ENCODE results near the gene FERMT2.

The FERMT2 gene

DNA sequence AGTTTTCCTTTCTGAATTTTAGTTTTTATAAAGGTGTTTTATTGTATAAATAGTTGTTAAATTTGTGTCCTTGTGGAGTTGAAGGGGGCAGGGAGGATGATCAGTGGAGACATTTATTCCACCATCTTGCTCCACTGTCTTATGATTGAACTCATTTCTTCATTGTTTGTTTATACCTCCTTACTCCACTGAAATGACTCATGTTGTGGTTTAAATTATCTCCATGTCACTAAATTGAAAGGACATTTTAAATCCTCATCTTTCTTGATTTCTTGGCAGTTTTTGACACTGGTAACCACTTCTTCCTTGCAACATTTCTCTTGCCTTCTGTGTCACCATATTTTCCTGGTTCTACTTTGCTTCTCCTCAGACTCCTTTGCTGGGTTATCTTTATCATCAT is 23.6 kb upstream of the FERMT2 start:
- H3K27me3 ChIP-seq (ENCODE audit: insufficient read depth, poor library complexity, severe bottlenecking), result no peaks in the 10 kb centered on the region
- H3K27ac ChIP-seq (ENCODE audit: poor library complexity, severe bottlenecking), result no peak overlapping the region
- H3K4me1 ChIP-seq (ENCODE audit: insufficient read depth, poor library complexity, severe bottlenecking), result no peaks in the 10 kb centered on the region
- H3K9me3 ChIP-seq (ENCODE audit: severe bottlenecking), result no peaks in the 10 kb centered on the region
- H3K36me3 ChIP-seq (ENCODE audit: low read depth), result no peaks in the 10 kb centered on the region
- ATAC-seq (ENCODE audit: low read depth) (no peak), DNase-seq (ENCODE audit: low spot score) (no peak)
- H3K4me3 ChIP-seq (ENCODE audit: severe bottlenecking), result no peak overlapping the region
- TF ChIP-seq, protein P1, sequence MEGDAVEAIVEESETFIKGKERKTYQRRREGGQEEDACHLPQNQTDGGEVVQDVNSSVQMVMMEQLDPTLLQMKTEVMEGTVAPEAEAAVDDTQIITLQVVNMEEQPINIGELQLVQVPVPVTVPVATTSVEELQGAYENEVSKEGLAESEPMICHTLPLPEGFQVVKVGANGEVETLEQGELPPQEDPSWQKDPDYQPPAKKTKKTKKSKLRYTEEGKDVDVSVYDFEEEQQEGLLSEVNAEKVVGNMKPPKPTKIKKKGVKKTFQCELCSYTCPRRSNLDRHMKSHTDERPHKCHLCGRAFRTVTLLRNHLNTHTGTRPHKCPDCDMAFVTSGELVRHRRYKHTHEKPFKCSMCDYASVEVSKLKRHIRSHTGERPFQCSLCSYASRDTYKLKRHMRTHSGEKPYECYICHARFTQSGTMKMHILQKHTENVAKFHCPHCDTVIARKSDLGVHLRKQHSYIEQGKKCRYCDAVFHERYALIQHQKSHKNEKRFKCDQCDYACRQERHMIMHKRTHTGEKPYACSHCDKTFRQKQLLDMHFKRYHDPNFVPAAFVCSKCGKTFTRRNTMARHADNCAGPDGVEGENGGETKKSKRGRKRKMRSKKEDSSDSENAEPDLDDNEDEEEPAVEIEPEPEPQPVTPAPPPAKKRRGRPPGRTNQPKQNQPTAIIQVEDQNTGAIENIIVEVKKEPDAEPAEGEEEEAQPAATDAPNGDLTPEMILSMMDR (IDR thresholded peaks at IDR 0.05; ENCODE audit: poor library complexity, severe bottlenecking), result no peak

DNA sequence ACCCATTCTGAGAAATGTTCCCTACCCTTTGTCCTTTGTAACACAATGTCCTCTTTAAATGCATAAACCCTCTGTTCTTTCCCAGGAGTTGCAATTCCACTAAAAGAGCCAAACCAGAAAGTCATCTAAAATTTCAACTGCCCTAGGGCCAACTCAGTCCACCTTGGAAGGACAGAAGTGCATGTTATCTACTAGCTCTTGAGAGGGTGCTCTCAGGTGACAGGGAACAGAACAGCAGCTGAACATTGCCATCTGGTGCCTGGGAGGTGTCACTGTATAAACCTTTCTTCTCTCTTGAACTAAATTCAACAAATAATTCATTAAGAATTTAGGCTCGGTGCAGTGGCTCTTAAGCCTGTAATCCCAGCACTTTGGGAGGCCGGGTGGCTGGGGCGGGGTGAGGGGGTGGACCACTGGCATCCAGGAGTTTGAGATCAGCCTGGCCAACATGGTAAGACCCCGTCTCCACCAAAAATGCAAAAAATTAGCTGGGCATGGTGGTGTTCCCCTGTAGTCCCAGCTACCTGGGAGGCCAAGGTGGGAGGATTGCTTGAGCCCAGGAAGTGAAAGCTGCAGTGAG is 10.3 kb upstream of the FERMT2 start:
- Histone ChIP-seq H3K27me3 (ENCODE audit: insufficient read depth, poor library complexity, severe bottlenecking) (no peaks in the 10 kb centered on the region), H3K4me3 (ENCODE audit: severe bottlenecking) (no peak overlapping the region), H3K9me3 (ENCODE audit: severe bottlenecking) (no peaks in the 10 kb centered on the region), H3K4me1 (ENCODE audit: insufficient read depth, poor library complexity, severe bottlenecking) (no peaks in the 10 kb centered on the region), H3K27ac (ENCODE audit: poor library complexity, severe bottlenecking) (no peak overlapping the region), H3K36me3 (ENCODE audit: low read depth) (no peaks in the 10 kb centered on the region)
- TF ChIP-seq, protein P1 (IDR thresholded peaks at IDR 0.05; ENCODE audit: poor library complexity, severe bottlenecking), result peak; percentile 85
- no peak for DNase-seq (ENCODE audit: low spot score)
- peak; percentile 88 for ATAC-seq (ENCODE audit: low read depth)

DNA sequence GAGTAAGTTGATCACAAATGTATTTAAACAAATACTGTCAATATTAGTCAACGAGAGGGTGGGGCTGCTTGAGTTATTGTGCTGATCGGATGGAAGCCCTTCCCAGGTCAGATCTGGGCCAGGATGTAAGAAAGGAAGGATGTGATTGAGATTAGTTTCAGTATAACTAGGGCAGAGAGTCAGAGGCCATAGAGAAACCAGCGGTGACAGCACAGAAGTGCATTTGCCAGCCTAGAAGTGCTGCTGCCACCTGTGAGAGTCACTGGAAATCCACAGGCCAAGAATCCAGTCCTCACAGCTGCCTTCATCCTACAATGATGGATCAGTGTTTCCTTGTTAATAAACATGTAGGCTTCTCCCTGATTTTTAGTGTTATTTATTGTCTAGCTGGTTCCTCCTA is 9.8 kb upstream of the FERMT2 start:
- Histone ChIP-seq H3K9me3 (ENCODE audit: severe bottlenecking) (no peaks in the 10 kb centered on the region), H3K36me3 (ENCODE audit: low read depth) (no peaks in the 10 kb centered on the region), H3K4me3 (ENCODE audit: severe bottlenecking) (no peak overlapping the region), H3K27me3 (ENCODE audit: insufficient read depth, poor library complexity, severe bottlenecking) (no peaks in the 10 kb centered on the region), H3K27ac (ENCODE audit: poor library complexity, severe bottlenecking) (no peak overlapping the region), H3K4me1 (ENCODE audit: insufficient read depth, poor library complexity, severe bottlenecking) (no peaks in the 10 kb centered on the region)
- TF ChIP-seq, protein P1 (IDR thresholded peaks at IDR 0.05; ENCODE audit: poor library complexity, severe bottlenecking), result no peak
- peak; percentile 42; the same call in 2 of the 3 replicates for ATAC-seq (ENCODE audit: low read depth)
- DNase-seq (ENCODE audit: low spot score), result no peak

DNA sequence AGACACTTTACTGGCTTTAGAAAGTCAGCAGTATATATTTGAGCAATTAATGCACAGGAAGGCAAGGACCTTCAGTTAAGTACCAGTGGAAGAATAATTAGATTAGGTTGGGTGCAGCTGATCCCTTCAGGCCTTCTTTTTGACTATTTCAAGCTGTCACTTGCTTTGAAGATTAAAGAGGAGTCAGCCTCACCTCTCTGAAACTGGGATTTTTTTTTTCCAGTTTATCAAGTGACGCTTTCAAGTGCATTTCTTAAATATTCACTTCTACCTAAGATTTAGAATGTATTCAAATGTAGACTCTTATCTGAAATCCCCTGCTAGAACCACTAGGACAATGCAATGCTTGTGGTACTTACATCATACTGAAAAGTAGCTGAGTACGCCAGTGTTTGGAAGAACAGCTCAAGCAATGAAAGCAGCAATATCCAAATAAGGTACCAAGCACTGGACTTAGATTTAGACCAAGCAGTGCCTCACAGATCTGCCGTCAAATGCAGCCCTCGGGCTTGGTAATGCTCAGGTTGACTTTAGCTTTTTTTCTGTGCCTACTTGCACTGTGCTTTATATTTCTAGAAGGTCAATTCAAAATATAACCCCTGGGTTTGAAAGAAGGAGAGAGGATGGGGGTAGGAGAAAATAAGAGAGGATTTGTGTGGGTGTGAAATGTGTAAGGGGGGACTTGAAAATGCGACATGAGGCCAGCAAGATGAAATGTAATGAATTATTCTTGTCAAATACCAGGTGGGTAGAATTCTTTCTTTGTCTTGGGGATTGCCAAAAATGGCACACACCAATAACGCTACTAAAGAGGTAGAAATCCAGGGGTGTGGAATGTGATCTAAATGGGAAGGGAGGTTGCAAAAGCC is 3.7 kb upstream of the FERMT2 start:
- H3K9me3 ChIP-seq (ENCODE audit: severe bottlenecking), result no peaks in the 10 kb centered on the region
- no peaks in the 10 kb centered on the region for H3K27me3 ChIP-seq (ENCODE audit: insufficient read depth, poor library complexity, severe bottlenecking)
- no peaks in the 10 kb centered on the region for H3K36me3 ChIP-seq (ENCODE audit: low read depth)
- no peak overlapping the region for H3K4me3 ChIP-seq (ENCODE audit: severe bottlenecking)
- ATAC-seq (ENCODE audit: low read depth) (no peak), DNase-seq (ENCODE audit: low spot score) (no peak)
- TF ChIP-seq, protein P1 (IDR thresholded peaks at IDR 0.05; ENCODE audit: poor library complexity, severe bottlenecking), result no peak
- no peak overlapping the region for H3K27ac ChIP-seq (ENCODE audit: poor library complexity, severe bottlenecking)
- H3K4me1 ChIP-seq (ENCODE audit: insufficient read depth, poor library complexity, severe bottlenecking), result no peaks in the 10 kb centered on the region

All from RWPE2 (cell line).